Testis (tissue), 2 donors: ENCODE results near the gene ACTMAP.

Experiments
- POLR2A ChIP-seq: fragments of 450-650 bp; IDR thresholded peaks from one replicate; pipeline ENCODE4 v1.6.1; 2017; ENCODE audit warnings: antibody characterized with exemption, mild to moderate bottlenecking, moderate library complexity
- TF ChIP-seq, protein P1 (sequence below), 3 experiments: fragments of 450-650 bp in 2 of 3; fragments of 200-600 bp in 1 of 3; sonication (generic) in 1 of 3; IDR thresholded peaks; one replicate each; pipeline ENCODE4 v1.5.1; 2016 to 2019; ENCODE audit warnings: antibody characterized with exemption in 3 of 3, mild to moderate bottlenecking in 2 of 3, moderate library complexity in 1 of 3

DNA sequence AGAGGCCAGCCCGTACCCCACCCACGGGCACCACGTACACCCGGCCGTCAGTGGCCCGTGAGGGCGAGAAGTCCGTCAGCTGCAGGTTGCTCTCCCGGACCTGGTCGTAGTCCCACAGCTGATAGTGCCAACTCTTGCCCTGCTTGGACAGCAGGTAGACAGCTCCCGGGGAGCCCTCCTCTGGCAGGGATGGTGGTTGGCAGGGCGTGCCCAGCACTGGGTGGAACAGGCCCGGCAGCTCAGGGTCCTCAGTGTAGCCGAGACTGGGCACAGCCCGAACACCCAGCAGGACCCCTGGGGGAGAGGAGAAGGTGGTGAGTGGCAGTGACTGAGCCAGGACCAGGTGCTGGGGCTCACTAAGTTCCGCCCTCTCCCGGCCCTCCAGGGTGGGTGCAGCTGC is 7.8 kb downstream of the ACTMAP start:
- TF ChIP-seq POLR2A: no peak
- TF ChIP-seq, protein P1, sequence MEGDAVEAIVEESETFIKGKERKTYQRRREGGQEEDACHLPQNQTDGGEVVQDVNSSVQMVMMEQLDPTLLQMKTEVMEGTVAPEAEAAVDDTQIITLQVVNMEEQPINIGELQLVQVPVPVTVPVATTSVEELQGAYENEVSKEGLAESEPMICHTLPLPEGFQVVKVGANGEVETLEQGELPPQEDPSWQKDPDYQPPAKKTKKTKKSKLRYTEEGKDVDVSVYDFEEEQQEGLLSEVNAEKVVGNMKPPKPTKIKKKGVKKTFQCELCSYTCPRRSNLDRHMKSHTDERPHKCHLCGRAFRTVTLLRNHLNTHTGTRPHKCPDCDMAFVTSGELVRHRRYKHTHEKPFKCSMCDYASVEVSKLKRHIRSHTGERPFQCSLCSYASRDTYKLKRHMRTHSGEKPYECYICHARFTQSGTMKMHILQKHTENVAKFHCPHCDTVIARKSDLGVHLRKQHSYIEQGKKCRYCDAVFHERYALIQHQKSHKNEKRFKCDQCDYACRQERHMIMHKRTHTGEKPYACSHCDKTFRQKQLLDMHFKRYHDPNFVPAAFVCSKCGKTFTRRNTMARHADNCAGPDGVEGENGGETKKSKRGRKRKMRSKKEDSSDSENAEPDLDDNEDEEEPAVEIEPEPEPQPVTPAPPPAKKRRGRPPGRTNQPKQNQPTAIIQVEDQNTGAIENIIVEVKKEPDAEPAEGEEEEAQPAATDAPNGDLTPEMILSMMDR (IDR thresholded peaks at IDR 0.05): no peak
